ENCODE data around the gene HECTD4.
"Not testable (repeated sequence)": the region's sequence is repeated elsewhere in the genome, so short reads cannot be mapped to it uniquely, and the experiment has no call there.

Gene HECTD4

GRCh38 chr12:112258926-112259325, 123.3 kb downstream of the HECTD4 start:
- no peak for FAIRE-seq

- no peak for FAIRE-seq
Measured at GRCh38 chr12:112256780-112257179, 125.5 kb downstream of the HECTD4 start.

GRCh38 chr12:112252184-112252583, 130.0 kb downstream of the HECTD4 start:
- FAIRE-seq = no peak

- not testable (repeated sequence) for FAIRE-seq
Measured at GRCh38 chr12:112244902-112245301, 137.3 kb downstream of the HECTD4 start.

- FAIRE-seq = no peak
Measured at GRCh38 chr12:112243255-112244110, 138.7 kb downstream of the HECTD4 start.

- no peak for FAIRE-seq
Measured at GRCh38 chr12:112241176-112241575, 141.1 kb downstream of the HECTD4 start.

- no peak for FAIRE-seq
Measured at GRCh38 chr12:112239881-112240280, 142.3 kb downstream of the HECTD4 start.

- FAIRE-seq = no peak
Measured at GRCh38 chr12:112239020-112239419, 143.2 kb downstream of the HECTD4 start.

- no peak for FAIRE-seq
Measured at GRCh38 chr12:112238441-112238840, 143.8 kb downstream of the HECTD4 start.

GRCh38 chr12:112236786-112237185, 145.4 kb downstream of the HECTD4 start:
- no peak for FAIRE-seq

GRCh38 chr12:112236386-112236785, 145.8 kb downstream of the HECTD4 start:
- FAIRE-seq = no peak

- FAIRE-seq = no peak
Measured at GRCh38 chr12:112234303-112234702, 147.9 kb downstream of the HECTD4 start.

- FAIRE-seq = no peak
Measured at GRCh38 chr12:112233242-112233641, 149.0 kb downstream of the HECTD4 start.

GRCh38 chr12:112230136-112230535, 152.1 kb downstream of the HECTD4 start:
- FAIRE-seq = no peak

GRCh38 chr12:112226768-112227167, 155.5 kb downstream of the HECTD4 start:
- no peak for FAIRE-seq

GRCh38 chr12:112220628-112221027, 161.6 kb downstream of the HECTD4 start:
- FAIRE-seq = not testable (repeated sequence)

- FAIRE-seq = no peak
Measured at GRCh38 chr12:112219195-112219594, 163.0 kb downstream of the HECTD4 start.

GRCh38 chr12:112218150-112218549, 164.1 kb downstream of the HECTD4 start:
- no peak for FAIRE-seq

GRCh38 chr12:112217647-112218046, 164.6 kb downstream of the HECTD4 start:
- FAIRE-seq = no peak

- FAIRE-seq = no peak
Measured at GRCh38 chr12:112216223-112216622, 166.0 kb downstream of the HECTD4 start.

GRCh38 chr12:112214064-112214463, 168.2 kb downstream of the HECTD4 start:
- FAIRE-seq = no peak

- no peak for FAIRE-seq
Measured at GRCh38 chr12:112208301-112208910, 173.8 kb downstream of the HECTD4 start.

GRCh38 chr12:112207397-112207924, 174.8 kb downstream of the HECTD4 start:
- no peak for FAIRE-seq

- no peak for FAIRE-seq
Measured at GRCh38 chr12:112206944-112207343, 175.3 kb downstream of the HECTD4 start.
